Measurements from ENCODE around the gene RNF208. TPM values are rescaled to one million over a fixed set of nuclear protein-coding genes. Genes with fewer than 3 reads are reported as not detected.

Gene RNF208
- total RNA-seq, 2 donors from 2014 or later = 5.9 to 7.9 TPM

DNA sequence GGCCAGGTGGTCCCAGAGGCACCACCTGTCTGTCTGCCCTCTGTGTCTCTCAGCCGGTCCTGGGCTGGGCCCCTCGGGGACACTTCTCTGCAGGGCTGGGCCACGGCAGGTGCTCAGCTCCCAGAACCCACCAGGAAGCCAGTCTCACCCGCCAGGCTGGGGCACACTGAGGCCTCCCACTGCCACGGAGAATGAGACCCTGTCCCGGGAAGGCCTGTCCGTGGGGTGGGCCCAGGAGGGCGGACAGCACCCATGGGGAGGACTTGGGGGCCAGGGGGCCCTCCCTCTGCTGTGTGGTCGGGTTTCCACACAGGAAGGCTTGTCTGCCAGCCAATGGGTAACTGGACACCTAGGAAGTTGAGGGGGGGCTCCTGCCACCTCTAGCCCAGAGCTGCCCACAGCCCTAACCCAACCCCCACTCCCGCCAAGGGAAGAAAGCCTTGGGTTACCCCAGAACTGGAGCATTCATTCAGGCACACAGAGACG is 14.9 kb upstream of the RNF208 start:
- Histone ChIP-seq H3K27me3 (no peaks in the 10 kb centered on the region), H3K27ac (peak overlapping the region; percentile 12 to 43), H3K4me1 (peaks cover 0 to 50% of the 10 kb centered on the region in 2 donors), H3K4me3 (peak overlapping the region; percentile 0 to 32), H3K36me3 (peaks cover 4% of the 10 kb centered on the region), H3K9me3 (no peaks in the 10 kb centered on the region)
- DNase-seq (ENCODE audit: low spot score) = no peak
- no peak for TF ChIP-seq CTCF (IDR thresholded peaks at IDR 0.05)

DNA sequence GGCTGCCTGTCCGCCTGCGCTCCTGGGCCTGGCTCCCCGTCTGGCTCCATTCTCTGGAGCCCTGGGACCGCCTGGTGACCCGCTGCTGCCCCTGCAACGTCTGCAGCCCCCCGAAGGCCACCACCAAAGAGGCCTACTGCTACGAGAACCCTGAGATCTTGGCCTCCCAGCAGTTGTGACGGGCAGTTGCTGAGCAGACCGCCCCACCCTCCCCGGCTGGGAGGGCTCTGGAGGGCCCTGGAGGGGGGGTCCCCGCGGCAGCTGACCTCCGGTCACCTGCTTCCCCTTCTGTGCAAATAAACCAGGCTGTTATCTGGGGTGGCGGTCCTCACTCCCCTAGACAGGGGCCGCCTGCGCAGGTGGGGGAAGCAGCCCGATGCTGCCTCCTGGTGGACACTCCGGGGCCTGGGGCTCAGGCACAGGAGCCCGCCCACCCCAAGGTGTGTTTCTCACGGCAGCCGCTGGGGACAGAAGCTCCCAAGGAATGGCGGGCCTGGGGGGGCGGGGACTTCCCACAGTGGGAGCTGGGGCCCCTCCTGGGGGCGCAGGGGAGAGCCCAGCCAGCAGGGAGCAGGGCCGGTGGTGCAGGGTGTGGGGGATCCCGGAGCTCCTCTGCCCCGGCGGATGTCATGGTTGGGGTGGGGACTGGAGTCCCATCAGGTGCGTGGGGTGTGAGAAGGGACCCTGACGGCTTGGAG is 14.3 kb upstream of the RNF208 start:
- H3K4me1 ChIP-seq = peaks cover 0 to 47% of the 10 kb centered on the region in 2 donors

GRCh38 chr9:137235424-137236237 is 13.6 kb upstream of the RNF208 start:
- H3K4me3 ChIP-seq = peak overlapping the region in 1 of 2 donors; percentile 32
- peaks cover 0 to under 1% of the 10 kb centered on the region in 2 donors for H3K27me3 ChIP-seq
- H3K4me1 ChIP-seq = peaks cover 0 to 47% of the 10 kb centered on the region in 2 donors
- no peak for TF ChIP-seq CTCF (IDR thresholded peaks at IDR 0.05)
- no peaks in the 10 kb centered on the region for H3K9me3 ChIP-seq
- H3K36me3 ChIP-seq = no peaks in the 10 kb centered on the region
- no peak for DNase-seq (ENCODE audit: low spot score)
- peak overlapping the region; percentile 12 to 23 for H3K27ac ChIP-seq

More for the DNA sequence above, 14.3 kb upstream of the RNF208 start:
- H3K27ac ChIP-seq = peak overlapping the region; percentile 12 to 43
- peak; percentile 86 for DNase-seq (ENCODE audit: low spot score)
- H3K27me3 ChIP-seq = no peaks in the 10 kb centered on the region
- H3K9me3 ChIP-seq = no peaks in the 10 kb centered on the region
- no peaks in the 10 kb centered on the region for H3K36me3 ChIP-seq
- peak overlapping the region; percentile 0 to 32 for H3K4me3 ChIP-seq
- peak; percentile 100 for TF ChIP-seq CTCF (IDR thresholded peaks at IDR 0.05)

- H3K4me3 ChIP-seq = no peak overlapping the region
- H3K27me3 ChIP-seq = peaks cover 0 to 4% of the 10 kb centered on the region in 2 donors
- no peaks in the 10 kb centered on the region for H3K36me3 ChIP-seq
- TF ChIP-seq CTCF (IDR thresholded peaks at IDR 0.05) = no peak
- H3K27ac ChIP-seq = no peak overlapping the region
- no peaks in the 10 kb centered on the region for H3K9me3 ChIP-seq
- H3K4me1 ChIP-seq = peaks cover 0 to 45% of the 10 kb centered on the region in 2 donors
- DNase-seq (ENCODE audit: low spot score) = no peak
Measured at GRCh38 chr9:137234758-137235423, 12.9 kb upstream of the RNF208 start.

GRCh38 chr9:137234055-137234697 is 12.1 kb upstream of the RNF208 start:
- Histone ChIP-seq H3K4me1 (peaks cover 0 to 38% of the 10 kb centered on the region in 2 donors), H3K27me3 (peaks cover 3 to 4% of the 10 kb centered on the region in 2 donors), H3K9me3 (no peaks in the 10 kb centered on the region), H3K36me3 (no peaks in the 10 kb centered on the region), H3K4me3 (no peak overlapping the region), H3K27ac (no peak overlapping the region)
- TF ChIP-seq CTCF (IDR thresholded peaks at IDR 0.05) = no peak
- no peak for DNase-seq (ENCODE audit: low spot score)
